Thyroid gland (tissue), 4 donors: ENCODE measurements around the gene IL4I1. TPM values are rescaled to one million over a fixed set of nuclear protein-coding genes. Genes with fewer than 3 reads are reported as not detected.
A peak's percentile ranks its signal among the peaks of the same experiment; 100 is the strongest.

ENCODE experiments used
- DNase-seq, 2 donors: peaks; one replicate each; pipeline ENCODE4 v3.0.0-alpha.2; 2019
- H3K27ac ChIP-seq, 3 donors: fragments of 200-600 bp; sonication (generic); 1 replicate in 2 of 3; 2 replicates in 1 of 3; pipeline ENCODE4 v1.5.1; 2016 to 2019; ENCODE audit warnings: mild to moderate bottlenecking in 1 of 3, moderate library complexity in 1 of 3
- H3K27me3 ChIP-seq: fragments of 200-600 bp; sonication (generic); one replicate; pipeline ENCODE4 v1.5.1; 2019
- H3K36me3 ChIP-seq, 2 donors: fragments of 200-600 bp; sonication (generic); one replicate each; pipeline ENCODE4 v1.5.1; 2016 to 2019
- H3K4me1 ChIP-seq, 2 donors: fragments of 200-600 bp; sonication (generic); one replicate each; pipeline ENCODE4 v1.5.1; 2017 to 2019
- H3K4me3 ChIP-seq, 3 donors: fragments of 200-600 bp; sonication (generic); replicated peaks in 1 of 3; 1 replicate in 2 of 3; 2 replicates in 1 of 3; pipeline ENCODE4 v1.5.1; 2016; ENCODE audit warnings: mild to moderate bottlenecking in 1 of 3
- H3K9me3 ChIP-seq: fragments of 200-600 bp; sonication (generic); one replicate; pipeline ENCODE4 v1.5.1; 2017
- CTCF ChIP-seq, 6 experiments: fragments of 200-600 bp in 3 of 6; fragments of 450-650 bp in 3 of 6; sonication (generic) in 3 of 6; IDR thresholded peaks; one replicate each; pipeline ENCODE4 v1.5.1; 2016 to 2019; ENCODE audit warnings: antibody characterized with exemption in 6 of 6, mild to moderate bottlenecking in 2 of 6, inconsistent platforms in 1 of 6, moderate library complexity in 1 of 6
- POLR2A ChIP-seq, 2 donors: fragments of 450-650 bp; IDR thresholded peaks; one replicate each; pipeline ENCODE4 v1.6.1; 2017; ENCODE audit warnings: antibody characterized with exemption in 2 of 2, mild to moderate bottlenecking in 2 of 2, moderate library complexity in 1 of 2
- WGBS, 2 donors: methylation state at CpG; one replicate each; pipeline ENCODE4 v1.1.5; 2017; 5-methylcytosine and 5-hydroxymethylcytosine counted together
- intact Hi-C: fragments of 100-400 bp; cut with DNase I; formaldehyde crosslinking; loops from one replicate; pipeline ENCODE4 v1.15.1; 2023
- total RNA-seq, 4 donors: library from RNA; depleted of rRNA; stranded (reverse); fragments of >200 nt; gene quantifications; one replicate each; pipeline ENCODE4 v1.2.3, GENCODE V29; 2016

IL4I1 gene
- total RNA-seq, 4 donors from 2014 or later = 0.83 TPM; not detected in 3

- H3K4me1 ChIP-seq = peaks cover 25 to 36% of the 10 kb centered on the region in 2 donors
- 83 to 88% methylated on average over 16 to 26 of the region's 27 CpGs for WGBS, 2 donors
- intact Hi-C loops = loop anchor here (10.0 kb wide), 1 partner anchor 108 kb away; the partner anchor contains the start of genes AP2A1 and TSKS
- H3K27ac ChIP-seq = no peak overlapping the region
- TF ChIP-seq POLR2A (IDR thresholded peaks at IDR 0.05) = no peak
- no peak for TF ChIP-seq CTCF (IDR thresholded peaks at IDR 0.05)
- no peaks in the 10 kb centered on the region for H3K27me3 ChIP-seq
- H3K4me3 ChIP-seq = no peak overlapping the region
- peaks cover 3 to 7% of the 10 kb centered on the region in 2 donors for H3K36me3 ChIP-seq
- DNase-seq = no peak
- H3K9me3 ChIP-seq = no peaks in the 10 kb centered on the region
Observed at GRCh38 chr19:49872245-49873128, 24.2 kb downstream of the IL4I1 start.

- no peak for DNase-seq
- Histone ChIP-seq H3K36me3 (peaks cover 3 to 7% of the 10 kb centered on the region in 2 donors), H3K27me3 (no peaks in the 10 kb centered on the region), H3K4me1 (peaks cover 29 to 39% of the 10 kb centered on the region in 2 donors), H3K4me3 (no peak overlapping the region), H3K9me3 (no peaks in the 10 kb centered on the region), H3K27ac (no peak overlapping the region)
- 89 to 94% methylated on average over 12 to 17 of the region's 17 CpGs for WGBS, 2 donors
- intact Hi-C loops = loop anchor here (10.0 kb wide), 1 partner anchor 107 kb away; the partner anchor contains the start of genes AP2A1 and TSKS
- TF ChIP-seq POLR2A (IDR thresholded peaks at IDR 0.05) (no peak), CTCF (IDR thresholded peaks at IDR 0.05) (no peak)
Observed at GRCh38 chr19:49871349-49871985, 25.2 kb downstream of the IL4I1 start.

DNA sequence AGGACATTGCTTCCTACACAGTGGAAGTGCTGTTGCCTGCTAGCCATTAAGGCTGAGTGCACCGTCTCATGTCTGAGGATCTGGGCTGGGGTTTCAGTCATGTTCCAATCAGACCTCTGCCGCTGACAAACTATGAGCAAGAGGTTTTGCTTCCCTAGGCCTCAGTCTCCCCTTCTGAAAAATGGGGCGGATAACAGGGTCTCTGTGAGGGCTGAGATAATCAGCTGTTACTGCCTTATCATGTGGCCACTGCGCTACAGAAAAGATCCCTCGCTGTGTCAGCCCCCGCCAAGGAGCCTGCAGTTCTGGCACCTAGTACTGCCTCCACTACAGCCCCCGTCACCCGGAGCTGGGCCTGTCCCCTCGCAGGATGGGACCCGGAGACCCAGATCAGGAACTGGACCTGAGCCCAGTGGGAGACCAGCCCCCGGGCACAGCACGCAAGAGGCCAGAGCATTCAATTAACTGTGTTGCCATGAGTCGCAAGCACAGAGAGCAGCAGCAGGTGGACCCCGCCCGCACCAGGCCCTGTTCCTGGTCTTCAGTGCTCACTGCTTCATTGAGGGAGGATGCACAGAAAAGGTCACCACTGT lies 26.3 kb downstream of the IL4I1 start:
- no peak for TF ChIP-seq POLR2A (IDR thresholded peaks at IDR 0.05)
- TF ChIP-seq CTCF (IDR thresholded peaks at IDR 0.05) = no peak
- intact Hi-C loops = loop anchor here (10.0 kb wide), 1 partner anchor 106 kb away; the partner anchor contains the start of genes AP2A1 and TSKS

DNA sequence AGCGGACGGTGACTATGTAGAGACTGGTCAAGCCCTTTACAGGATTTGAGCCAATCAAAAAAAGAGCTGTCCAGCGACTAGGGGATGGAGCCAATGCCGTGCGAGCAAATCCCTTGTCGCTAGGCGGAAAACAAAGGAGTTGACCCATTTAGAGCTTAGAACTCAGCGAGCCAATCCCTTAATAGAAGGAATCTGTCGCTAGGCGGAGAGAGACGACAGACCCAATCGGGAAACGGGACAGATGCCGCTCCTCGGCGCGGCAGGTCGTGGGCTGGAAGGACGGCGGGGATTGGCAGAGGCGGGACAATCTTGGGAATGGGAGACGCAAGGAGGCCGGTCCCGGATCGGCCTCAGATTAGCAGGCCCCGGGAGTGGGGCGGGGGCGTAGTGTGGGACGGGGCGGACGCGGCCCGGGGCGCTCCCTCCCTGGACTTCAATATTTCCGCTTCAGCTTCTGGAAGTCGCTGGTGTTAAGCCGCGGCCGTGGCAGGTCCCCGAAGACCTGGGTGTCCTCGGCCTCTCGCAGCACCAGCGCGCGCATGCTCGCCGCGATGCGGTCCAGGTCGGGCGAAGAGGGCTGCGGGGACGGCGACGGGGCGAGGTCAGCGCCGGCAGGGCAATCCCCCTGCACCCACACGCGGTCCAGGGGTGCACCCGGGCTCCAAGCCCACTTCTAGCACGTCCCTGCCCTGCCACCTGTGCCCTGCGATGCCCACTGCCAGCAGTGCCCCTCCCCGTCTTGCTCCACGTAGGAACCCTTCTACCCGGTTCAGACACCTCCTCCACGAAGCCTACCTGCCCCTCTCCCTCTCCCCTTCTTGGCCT lies 27.0 kb downstream of the IL4I1 start:
- 1% methylated on average over 27 to 37 of the region's 67 CpGs for WGBS, 2 donors
- TF ChIP-seq POLR2A (IDR thresholded peaks at IDR 0.05) (peak in 1 of 2 donors; percentile 83), CTCF (IDR thresholded peaks at IDR 0.05) (no peak)
- intact Hi-C loops = loop anchor here (10.0 kb wide), 1 partner anchor 105 kb away; the partner anchor contains the start of genes AP2A1 and TSKS
- Histone ChIP-seq H3K4me1 (peaks cover 22 to 46% of the 10 kb centered on the region in 2 donors), H3K4me3 (peak overlapping the region; percentile 38 to 55 (median 48)), H3K27ac (peak overlapping the region; percentile 85 to 89 (median 87)), H3K9me3 (no peaks in the 10 kb centered on the region), H3K27me3 (no peaks in the 10 kb centered on the region), H3K36me3 (peaks cover 3 to 7% of the 10 kb centered on the region in 2 donors)
- DNase-seq = peak; percentile 96

More for the DNA sequence above, 26.3 kb downstream of the IL4I1 start:
- H3K4me3 ChIP-seq = peak overlapping the region in 2 of 3 donors; percentile 48 to 55
- no peak for DNase-seq
- H3K4me1 ChIP-seq = peaks cover 27 to 46% of the 10 kb centered on the region in 2 donors
- no peaks in the 10 kb centered on the region for H3K27me3 ChIP-seq
- WGBS, 2 donors = 82 to 88% methylated on average over 6 to 12 of the region's 15 CpGs
- no peaks in the 10 kb centered on the region for H3K9me3 ChIP-seq
- peak overlapping the region; percentile 85 to 87 (median 86) for H3K27ac ChIP-seq
- peaks cover 3 to 7% of the 10 kb centered on the region in 2 donors for H3K36me3 ChIP-seq
